ENCODE results near the gene CSRP2.

DNA sequence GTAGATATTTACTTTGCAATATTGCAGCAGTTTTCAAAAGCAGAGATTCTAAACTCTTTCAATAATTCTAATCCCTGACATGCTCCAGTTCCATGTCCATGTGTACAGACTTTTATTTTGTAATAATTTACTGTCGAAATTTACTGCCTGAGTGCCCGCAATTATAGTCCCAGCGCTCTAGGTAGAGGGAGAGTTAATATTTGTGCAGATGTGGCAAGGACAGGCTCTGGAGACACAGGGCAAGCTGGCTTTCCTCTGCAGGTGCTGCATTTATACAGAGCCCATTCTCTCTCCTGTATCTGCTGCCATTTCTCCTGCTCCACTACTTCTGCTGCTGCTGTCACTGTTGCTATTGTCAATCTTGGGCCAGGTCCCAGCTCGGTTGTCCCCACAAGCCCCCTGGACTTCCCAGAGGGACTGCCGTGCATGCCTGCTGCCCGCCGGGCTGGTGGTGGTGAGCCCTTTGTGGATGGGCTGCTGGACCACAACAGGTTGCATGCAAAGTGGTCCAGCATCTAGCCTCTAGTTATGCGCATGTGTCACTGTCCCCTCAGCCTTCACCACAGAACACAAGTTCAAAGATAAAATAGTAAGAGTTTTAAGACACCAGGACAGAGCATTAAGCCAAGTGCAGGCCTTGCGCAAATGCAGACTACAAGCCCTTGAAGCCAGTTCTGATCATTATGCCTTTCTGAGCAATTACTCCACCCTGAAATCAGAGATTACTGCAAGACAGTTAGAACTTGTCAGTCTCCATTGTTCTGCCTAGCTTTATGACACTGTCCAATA is 40.8 kb upstream of the CSRP2 start:
- TF ChIP-seq POLR2A (IDR thresholded peaks at IDR 0.05; ENCODE audit: low read depth, low read length), result no peak
- no peak for TF ChIP-seq TAF1 (IDR thresholded peaks at IDR 0.05; ENCODE audit: borderline replicate concordance, low read depth, low read length)

All from GM12892 (cell line).